ENCODE data around the gene CARMIL1.

The CARMIL1 gene

DNA sequence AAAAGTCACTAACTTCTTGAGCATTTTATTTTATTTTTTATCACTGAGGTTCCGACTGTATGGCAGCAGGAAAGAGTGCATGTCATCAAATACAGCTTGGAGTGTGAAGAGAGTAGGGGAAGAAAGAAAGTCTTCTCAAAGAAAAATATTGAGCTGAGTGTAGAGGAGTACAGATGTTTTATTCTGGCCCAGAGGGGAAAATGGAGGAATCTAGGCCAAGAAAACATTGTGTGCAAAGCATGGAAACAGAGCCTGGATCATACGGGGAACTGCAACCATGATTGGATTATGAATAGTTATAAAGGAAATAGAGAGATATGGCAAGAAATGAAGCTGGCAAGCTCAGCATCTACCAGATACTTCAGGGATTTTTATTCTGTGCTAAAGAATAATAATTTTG is 268.6 kb downstream of the CARMIL1 start:
- no peak for TF ChIP-seq CTCF (IDR thresholded peaks at IDR 0.05)

DNA sequence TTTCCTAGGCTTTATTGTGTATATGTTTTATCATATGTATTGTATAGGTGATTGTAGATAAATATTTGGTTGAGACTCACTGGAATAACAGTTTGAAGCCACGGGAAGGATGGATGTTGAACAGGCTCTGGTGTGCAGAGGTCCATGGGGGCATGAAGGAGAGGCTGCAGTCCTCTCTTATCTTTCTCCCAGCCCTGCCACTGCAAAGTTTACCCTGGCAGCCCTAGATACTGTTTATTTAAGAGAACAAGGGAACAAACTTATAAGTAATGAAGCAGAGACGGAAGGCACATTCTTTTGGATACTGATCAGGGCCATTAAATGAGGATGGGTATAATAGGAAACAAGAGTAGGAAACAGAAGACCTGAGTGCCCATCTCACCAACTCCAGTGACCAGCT is 269.3 kb downstream of the CARMIL1 start:
- TF ChIP-seq CTCF (IDR thresholded peaks at IDR 0.05), result no peak

GRCh38 chr6:25550631-25551030 is 271.5 kb downstream of the CARMIL1 start:
- no peak for TF ChIP-seq CTCF (IDR thresholded peaks at IDR 0.05)

- TF ChIP-seq CTCF (IDR thresholded peaks at IDR 0.05), result no peak
Measured at GRCh38 chr6:25553502-25553901, 274.3 kb downstream of the CARMIL1 start.

DNA sequence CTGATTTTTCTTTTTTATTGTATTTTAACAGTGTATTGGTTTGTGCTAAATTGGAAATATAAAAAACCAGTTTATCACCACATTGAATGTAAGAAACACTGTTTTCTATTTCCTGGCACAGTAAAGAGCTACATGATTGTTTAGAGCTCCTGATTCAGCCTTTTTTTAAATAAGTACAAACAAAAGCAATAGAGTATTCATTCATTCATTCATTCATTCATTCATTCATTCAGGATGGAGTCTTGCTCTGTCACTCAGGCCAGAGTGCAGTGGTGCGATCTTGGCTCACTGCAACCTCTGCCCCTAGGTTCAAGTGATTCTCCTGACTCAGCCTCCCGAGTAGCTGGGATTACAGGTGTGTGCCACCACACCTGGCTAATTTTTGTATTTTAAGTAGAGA is 276.0 kb downstream of the CARMIL1 start:
- no peak for TF ChIP-seq CTCF (IDR thresholded peaks at IDR 0.05)

- peak; percentile 82 for TF ChIP-seq CTCF (IDR thresholded peaks at IDR 0.05)
Measured at GRCh38 chr6:25556516-25556915, 277.3 kb downstream of the CARMIL1 start.

DNA sequence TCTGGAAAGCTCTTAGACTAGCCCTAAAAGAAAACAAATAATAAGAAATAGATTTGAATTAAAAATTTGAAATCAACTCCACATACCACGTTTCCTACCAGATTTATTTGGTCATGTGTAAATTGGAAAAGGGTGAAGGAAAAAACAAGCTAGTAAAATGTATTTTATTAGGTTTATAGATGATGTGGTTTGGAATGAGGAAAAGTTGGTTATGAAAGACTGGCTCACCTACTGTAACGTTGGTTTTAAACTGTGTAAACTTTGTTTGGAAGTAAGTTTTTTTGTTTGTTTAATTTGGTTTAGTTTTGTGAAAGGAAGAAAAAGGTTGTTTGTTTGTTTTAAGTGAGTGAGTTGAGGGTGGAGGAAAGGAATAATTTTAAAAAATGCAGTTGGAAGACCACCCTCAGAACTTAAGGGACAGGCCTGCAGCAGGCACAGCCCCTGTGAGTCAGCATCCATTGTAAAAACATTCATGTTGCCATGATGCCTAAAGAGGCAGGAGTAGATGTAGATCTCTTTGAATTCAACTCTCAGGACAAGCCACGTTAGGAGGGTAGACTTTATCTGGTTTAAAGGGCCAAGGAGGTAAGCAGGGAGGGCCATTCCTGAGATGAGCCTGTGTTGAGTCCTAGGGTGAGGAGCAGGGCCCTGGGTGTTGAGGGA is 279.1 kb downstream of the CARMIL1 start:
- no peak for TF ChIP-seq CTCF (IDR thresholded peaks at IDR 0.05)

- no peak for TF ChIP-seq CTCF (IDR thresholded peaks at IDR 0.05)
Measured at GRCh38 chr6:25560865-25561264, 281.7 kb downstream of the CARMIL1 start.
